ENCODE measurements around the gene CERS3. TPM values are rescaled to one million over a fixed set of nuclear protein-coding genes. Genes with fewer than 3 reads are reported as not detected.

CERS3 gene
- total RNA-seq, 2 experiments from 2014 or later = 0.33 to 0.43 TPM

DNA sequence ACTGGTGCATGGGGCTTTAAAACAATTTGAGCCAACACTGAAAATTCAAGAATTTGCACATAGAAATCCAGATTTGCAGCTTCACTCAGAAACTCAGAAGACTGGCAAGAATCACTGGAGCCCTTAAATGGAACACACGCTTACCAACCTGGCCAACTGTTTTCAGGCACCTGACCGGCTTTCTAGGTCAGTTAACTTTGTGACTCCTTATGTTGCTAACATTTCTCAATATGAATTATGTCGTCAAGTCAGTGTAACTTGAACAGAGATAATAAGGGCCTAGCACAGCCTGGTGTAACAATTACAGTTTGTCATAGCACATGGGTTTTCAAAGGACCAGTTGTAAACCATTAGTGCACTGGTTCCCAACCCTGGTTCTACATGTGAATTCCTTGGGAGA lies 6.8 kb downstream of the CERS3 start:
- Mint-ChIP-seq H3K4me1 (peaks cover 15% of the 10 kb centered on the region), H3K27me3 (no peaks in the 10 kb centered on the region), H3K27ac (no peak overlapping the region), H3K36me3 (ENCODE audit: low read depth) (no peaks in the 10 kb centered on the region), H3K4me3 (no peak overlapping the region), H3K9me3 (peaks cover 3% of the 10 kb centered on the region)
- DNase-seq = no peak
- ChIA-PET POLR2A (no interaction called here), CTCF (no interaction called here)

DNA sequence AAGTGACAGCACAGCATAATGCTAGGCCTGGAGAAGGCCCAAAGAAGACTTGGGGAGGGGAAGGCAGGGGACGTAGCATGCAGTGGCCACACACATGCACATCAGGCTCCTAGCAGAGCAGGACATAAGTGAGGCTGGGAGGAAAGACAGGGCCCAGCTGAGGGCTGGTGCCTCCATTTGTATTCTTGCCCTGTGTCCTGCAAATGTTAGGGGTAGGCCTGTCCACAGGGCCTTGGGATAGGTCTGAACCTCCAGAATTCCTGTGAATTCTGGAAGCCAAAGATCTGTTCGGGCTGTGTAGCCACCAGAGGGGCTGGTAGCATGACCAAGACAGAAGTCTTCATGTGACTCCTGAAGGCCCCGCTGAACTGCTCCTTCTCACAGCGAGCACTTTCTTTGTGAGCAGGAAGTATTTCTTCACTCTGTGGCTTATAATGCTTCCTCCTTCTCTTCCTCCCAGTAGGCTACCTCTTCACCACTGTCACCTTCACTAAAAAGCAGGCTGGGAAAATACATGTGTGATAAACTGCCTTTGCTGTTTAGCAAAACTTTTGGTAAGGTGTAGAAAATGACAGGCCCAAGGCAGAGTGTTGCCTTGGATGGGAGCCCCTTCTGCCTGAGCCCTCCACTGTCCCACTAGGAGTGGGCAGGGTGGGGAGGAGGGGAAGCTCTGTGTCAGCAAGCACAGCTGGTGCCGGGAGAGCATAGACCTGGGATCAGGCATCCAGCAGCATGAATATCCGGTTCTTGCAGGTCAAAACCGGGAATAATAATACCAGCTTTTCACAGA lies 8.4 kb downstream of the CERS3 start:
- CTCF ChIA-PET = no interaction called here
- Mint-ChIP-seq H3K36me3 (ENCODE audit: low read depth) (no peaks in the 10 kb centered on the region), H3K4me1 (peaks cover 15% of the 10 kb centered on the region), H3K27me3 (no peaks in the 10 kb centered on the region), H3K9me3 (peaks cover 3% of the 10 kb centered on the region), H3K27ac (peak overlapping the region; percentile 38), H3K4me3 (no peak overlapping the region)
- POLR2A ChIA-PET = no interaction called here
- DNase-seq = no peak

DNA sequence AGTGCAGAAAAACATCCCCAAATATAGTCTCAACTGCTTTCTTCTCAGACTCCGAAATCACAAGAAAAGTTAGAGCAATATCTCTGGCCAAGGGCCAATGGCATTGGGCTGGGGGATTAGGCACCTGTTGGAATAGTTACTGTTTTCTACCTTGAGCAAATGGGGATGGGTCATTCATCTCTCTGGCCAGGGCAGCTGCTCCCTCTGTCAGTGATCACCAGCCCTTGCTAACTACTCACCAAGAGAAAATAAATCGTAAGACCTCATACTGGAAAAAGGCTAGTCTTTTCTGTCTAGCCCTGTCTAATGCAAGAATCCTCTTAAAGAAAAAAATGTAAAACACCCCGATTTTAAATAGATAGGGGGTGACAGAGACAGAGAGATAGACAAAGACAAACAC lies 10.9 kb downstream of the CERS3 start:
- peaks cover 15% of the 10 kb centered on the region for H3K4me1 Mint-ChIP-seq
- no peak overlapping the region for H3K27ac Mint-ChIP-seq
- H3K27me3 Mint-ChIP-seq = no peaks in the 10 kb centered on the region
- ChIA-PET POLR2A (no interaction called here), CTCF (no interaction called here)
- no peak for DNase-seq
- no peaks in the 10 kb centered on the region for H3K36me3 Mint-ChIP-seq (ENCODE audit: low read depth)
- H3K9me3 Mint-ChIP-seq = peaks cover under 1% of the 10 kb centered on the region
- H3K4me3 Mint-ChIP-seq = no peak overlapping the region

DNA sequence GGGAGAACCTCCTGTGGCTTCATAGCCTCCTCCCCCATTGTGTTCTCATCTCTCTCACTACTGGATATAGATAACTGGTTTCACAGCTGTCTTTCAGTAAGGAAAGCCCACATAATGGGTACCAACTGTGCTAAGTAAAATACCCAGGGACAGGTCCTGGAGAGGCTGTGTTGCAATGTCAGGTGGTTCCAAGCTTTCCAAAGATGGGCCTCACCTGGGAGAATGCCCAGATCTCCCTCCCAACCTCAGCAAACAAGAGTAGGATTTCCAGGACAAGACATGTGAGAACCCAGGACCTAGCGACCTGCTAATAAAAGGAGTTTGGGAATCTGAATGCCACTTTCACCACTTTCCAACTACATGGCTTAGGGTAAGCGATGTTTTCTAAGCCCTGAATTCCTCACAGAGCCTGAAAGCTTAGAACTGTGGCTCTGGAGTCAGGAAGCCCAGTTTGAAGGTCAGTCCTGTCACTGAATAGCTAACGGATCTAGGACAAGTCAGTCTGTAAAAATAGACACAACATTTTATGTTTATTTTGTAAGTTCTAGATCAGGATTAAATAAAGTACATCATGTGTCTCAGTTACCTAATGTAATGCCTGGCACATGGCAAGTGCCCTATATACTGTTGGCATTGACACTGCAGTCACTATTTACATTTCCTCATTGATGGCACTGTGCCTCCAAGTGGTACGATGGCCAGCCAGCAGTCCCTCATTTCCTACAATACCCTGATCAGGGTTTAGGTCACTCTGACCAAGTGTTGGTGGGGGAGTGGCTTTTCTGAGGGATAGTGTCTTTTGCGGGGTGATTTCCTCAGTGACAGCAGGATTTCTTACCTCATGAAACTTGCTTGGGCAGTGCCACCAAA lies 11.9 kb downstream of the CERS3 start:
- no peak overlapping the region for H3K27ac Mint-ChIP-seq
- H3K36me3 Mint-ChIP-seq (ENCODE audit: low read depth) = no peaks in the 10 kb centered on the region
- H3K4me1 Mint-ChIP-seq = peaks cover 15% of the 10 kb centered on the region
- H3K27me3 Mint-ChIP-seq = no peaks in the 10 kb centered on the region
- CTCF ChIA-PET = interaction anchor here (0.9 kb wide), 1 partner anchor 56 kb away, joined by 3 read pairs; no protein-coding TSS in a partner anchor
- POLR2A ChIA-PET = no interaction called here
- no peak for DNase-seq
- H3K4me3 Mint-ChIP-seq = no peak overlapping the region
- no peaks in the 10 kb centered on the region for H3K9me3 Mint-ChIP-seq

DNA sequence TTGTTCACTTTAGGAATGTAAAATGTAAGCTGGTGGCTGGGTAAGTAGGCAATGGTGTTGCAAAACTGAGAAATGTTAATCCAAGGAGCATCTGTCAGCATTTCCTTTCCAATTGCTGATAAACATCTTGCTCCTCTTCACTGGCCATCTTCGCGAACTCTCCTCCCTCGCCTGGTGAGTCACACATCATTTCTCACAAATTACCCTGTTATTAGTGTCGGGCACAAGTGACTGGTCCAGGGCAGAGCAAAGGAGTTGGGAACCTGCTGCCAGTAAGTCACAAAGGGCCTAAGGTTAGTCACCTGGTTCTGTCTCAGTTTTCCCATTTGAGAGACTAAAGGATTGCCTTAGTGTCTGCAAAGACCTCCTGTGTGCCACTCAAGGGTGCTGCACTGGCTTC lies 13.0 kb downstream of the CERS3 start:
- Mint-ChIP-seq H3K9me3 (no peaks in the 10 kb centered on the region), H3K27ac (no peak overlapping the region), H3K4me1 (peaks cover 10% of the 10 kb centered on the region), H3K27me3 (no peaks in the 10 kb centered on the region), H3K4me3 (no peak overlapping the region), H3K36me3 (ENCODE audit: low read depth) (no peaks in the 10 kb centered on the region)
- DNase-seq = no peak
- POLR2A ChIA-PET = no interaction called here
- CTCF ChIA-PET = no interaction called here

DNA sequence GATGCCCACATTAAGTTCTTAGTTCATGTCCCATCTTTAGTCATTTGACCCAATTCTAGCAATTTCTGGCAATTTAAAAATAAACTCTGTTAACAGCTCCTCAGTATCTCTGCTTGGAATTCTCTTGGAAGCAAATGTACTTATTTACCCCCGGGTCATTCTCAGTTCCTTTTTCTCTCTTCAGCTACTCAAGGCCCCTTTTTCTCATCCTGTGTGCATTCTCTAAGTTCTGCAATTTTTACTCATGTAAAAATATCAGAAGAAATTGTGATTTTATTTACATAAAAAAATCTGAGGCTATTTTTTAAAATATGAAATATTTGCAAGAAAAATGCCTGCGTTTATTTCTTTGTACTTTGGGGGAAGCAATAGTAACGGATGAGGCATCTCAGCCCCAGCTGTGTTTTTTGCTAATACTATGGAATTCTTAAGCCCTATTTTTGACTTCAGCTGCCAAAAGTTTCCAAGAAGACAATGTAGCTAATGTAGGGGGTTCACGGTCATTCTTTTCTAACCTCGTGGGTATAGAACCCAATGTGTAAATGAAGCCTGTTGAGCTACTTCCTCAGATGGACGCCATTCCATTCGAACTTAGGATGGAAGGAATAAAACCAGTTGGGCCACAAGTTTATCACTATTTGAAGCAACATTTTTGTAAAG lies 20.0 kb downstream of the CERS3 start:
- DNase-seq = no peak
- peaks cover 8% of the 10 kb centered on the region for H3K27me3 Mint-ChIP-seq
- ChIA-PET CTCF (no interaction called here), POLR2A (no interaction called here)
- no peak overlapping the region for H3K27ac Mint-ChIP-seq
- H3K4me1 Mint-ChIP-seq = no peaks in the 10 kb centered on the region
- H3K9me3 Mint-ChIP-seq = no peaks in the 10 kb centered on the region
- no peak overlapping the region for H3K4me3 Mint-ChIP-seq
- no peaks in the 10 kb centered on the region for H3K36me3 Mint-ChIP-seq (ENCODE audit: low read depth)

DNA sequence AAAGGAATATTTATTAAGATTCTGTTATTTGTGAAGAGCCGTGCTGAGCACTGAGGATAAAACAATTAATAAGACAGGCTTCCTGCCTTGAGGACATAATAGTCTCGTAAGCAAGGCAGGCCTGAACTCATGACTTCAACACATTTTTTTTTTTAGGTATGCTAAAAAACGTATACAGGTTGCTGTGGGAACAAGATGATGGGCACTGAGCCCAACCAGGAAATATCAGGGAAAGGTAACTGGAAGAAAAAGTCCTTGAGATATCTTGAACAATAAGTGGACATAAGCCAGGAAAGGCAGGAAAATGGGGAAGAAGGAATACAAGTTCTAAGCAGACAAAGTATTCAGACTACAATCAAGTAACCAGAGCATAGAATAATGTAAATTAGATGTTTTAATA lies 26.1 kb downstream of the CERS3 start:
- H3K27me3 Mint-ChIP-seq = no peaks in the 10 kb centered on the region
- no peak overlapping the region for H3K27ac Mint-ChIP-seq
- no peak overlapping the region for H3K4me3 Mint-ChIP-seq
- DNase-seq = no peak
- ChIA-PET CTCF (no interaction called here), POLR2A (no interaction called here)
- H3K36me3 Mint-ChIP-seq (ENCODE audit: low read depth) = no peaks in the 10 kb centered on the region
- H3K4me1 Mint-ChIP-seq = no peaks in the 10 kb centered on the region
- H3K9me3 Mint-ChIP-seq = peaks cover 2% of the 10 kb centered on the region

DNA sequence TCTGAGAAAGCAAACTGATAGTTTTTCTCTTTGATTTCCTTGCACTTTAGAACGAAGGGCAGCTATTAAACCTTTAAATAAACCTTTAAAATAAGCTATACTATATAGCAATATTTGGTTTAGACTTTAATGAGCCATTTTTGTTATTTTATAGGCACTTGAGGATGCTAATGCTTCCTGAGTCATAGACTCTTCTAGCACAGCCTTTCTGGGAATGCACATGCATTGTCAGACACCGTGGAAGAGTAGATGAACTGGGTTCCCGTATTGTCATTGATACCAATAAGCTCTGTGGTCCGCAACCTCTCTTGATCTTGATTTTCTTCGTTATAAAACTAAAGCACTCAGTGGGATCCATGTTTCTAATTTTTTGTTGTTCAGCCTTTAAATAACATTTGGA lies 27.6 kb downstream of the CERS3 start:
- Mint-ChIP-seq H3K36me3 (ENCODE audit: low read depth) (no peaks in the 10 kb centered on the region), H3K9me3 (peaks cover 2% of the 10 kb centered on the region), H3K4me3 (no peak overlapping the region), H3K27me3 (no peaks in the 10 kb centered on the region), H3K4me1 (no peaks in the 10 kb centered on the region), H3K27ac (no peak overlapping the region)
- no peak for DNase-seq
- POLR2A ChIA-PET = no interaction called here
- CTCF ChIA-PET = no interaction called here

DNA sequence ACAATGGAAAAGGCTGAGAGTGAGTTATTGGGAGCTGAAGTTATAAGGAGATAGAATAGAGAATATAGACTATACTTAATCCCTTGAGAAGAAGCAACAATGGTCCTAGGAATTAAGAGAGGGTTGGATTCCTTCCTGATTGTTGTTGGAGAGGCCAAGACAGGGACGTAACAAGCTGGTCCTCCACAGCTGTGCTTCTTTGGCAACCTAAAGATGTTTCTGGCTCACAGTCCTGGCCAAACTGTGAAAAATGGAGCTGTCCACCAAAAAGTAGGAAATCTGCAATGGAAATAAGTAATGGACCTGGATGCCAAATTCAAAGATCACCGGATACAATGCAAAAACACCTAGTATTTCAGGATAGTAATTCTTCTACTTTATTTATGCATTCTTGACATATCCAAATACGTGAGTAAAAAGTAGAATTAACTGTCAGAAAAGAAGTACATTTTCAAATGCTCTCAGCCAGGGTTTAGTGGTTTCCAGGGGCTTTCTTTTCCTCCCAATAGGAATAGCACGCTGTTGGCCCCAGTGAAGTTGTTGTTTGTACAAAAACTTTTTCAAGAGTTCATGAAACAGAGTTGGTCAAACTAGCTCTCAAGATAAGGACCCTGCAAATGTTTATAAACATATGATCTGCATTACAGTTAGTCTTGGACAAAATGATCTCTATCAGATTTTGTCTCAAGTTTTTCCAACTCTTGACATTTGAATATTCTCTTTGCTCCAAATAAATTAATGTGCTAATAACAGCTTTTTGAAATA lies 28.3 kb downstream of the CERS3 start:
- no peak overlapping the region for H3K4me3 Mint-ChIP-seq
- ChIA-PET POLR2A (no interaction called here), CTCF (no interaction called here)

DNA sequence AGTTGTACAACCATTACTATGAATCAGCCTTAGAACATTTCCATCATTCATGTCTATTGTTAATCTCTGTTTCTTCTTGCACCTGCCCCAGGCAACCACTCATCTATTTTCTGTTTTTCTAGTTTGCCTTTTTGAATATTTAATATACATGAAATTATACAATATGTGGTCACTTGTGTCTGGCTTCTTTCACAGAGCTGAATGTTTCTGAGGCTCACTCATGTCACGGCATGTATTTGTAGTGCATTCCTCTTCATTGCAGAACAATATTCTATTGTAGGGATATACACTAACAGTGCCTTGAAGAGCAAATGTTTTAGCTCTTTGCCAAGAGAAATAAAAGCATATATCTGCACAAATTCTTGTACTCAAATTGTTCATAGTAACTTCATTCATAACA lies 32.9 kb downstream of the CERS3 start:
- Mint-ChIP-seq H3K9me3 (no peaks in the 10 kb centered on the region), H3K27me3 (no peaks in the 10 kb centered on the region), H3K36me3 (ENCODE audit: low read depth) (no peaks in the 10 kb centered on the region), H3K4me1 (peaks cover 3% of the 10 kb centered on the region), H3K4me3 (no peak overlapping the region), H3K27ac (no peak overlapping the region)
- no peak for DNase-seq
- ChIA-PET CTCF (interaction anchor here (0.7 kb wide), 1 partner anchor 146 kb away, joined by 3 read pairs; no protein-coding TSS in a partner anchor), POLR2A (no interaction called here)

More for the DNA sequence above, 28.3 kb downstream of the CERS3 start:
- DNase-seq = no peak
- Mint-ChIP-seq H3K4me1 (no peaks in the 10 kb centered on the region), H3K27ac (no peak overlapping the region), H3K9me3 (peaks cover 2% of the 10 kb centered on the region), H3K27me3 (no peaks in the 10 kb centered on the region), H3K36me3 (ENCODE audit: low read depth) (no peaks in the 10 kb centered on the region)

DNA sequence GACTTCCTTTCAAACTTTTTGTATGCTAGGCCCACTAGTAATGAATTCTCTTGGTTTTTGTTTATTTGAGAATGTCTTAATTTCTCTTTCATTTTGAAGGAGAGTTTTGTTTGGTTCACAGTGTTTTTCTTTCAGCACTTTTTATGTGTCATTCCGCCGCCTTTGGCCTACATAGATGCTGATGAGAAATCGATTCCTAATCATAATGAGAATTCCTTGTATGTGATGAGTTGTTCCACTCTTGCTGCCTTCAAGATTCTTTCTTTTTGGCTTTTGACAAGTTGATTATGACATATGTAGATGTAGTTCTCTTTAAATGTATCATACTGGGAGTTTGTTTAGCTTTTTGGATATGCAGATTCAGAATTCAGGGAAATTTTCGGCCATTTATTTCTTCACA lies 35.5 kb downstream of the CERS3 start:
- no peaks in the 10 kb centered on the region for H3K36me3 Mint-ChIP-seq (ENCODE audit: low read depth)
- no peak for DNase-seq
- no peak overlapping the region for H3K4me3 Mint-ChIP-seq

DNA sequence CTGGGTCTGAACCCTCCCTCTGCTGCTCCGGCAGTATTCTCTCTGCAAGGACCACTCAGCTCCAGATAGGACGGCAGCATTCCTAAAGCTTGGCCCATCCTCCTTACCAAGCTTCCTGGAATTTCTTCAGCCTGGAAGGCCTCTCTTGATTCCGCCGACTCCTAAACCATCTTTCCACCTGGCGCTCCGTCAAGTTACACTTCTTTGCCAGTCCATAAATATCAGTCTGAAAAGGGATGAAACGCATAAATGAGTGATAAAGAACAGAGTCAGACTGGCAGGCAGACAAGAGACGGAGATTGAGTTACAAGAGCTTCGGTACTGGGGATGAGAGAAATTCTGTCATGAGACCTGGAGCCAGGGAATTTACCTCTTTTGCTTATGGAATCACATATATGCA lies 44.3 kb downstream of the CERS3 start:
- Mint-ChIP-seq H3K27ac (no peak overlapping the region), H3K27me3 (no peaks in the 10 kb centered on the region), H3K9me3 (no peaks in the 10 kb centered on the region), H3K4me3 (no peak overlapping the region), H3K36me3 (ENCODE audit: low read depth) (no peaks in the 10 kb centered on the region), H3K4me1 (no peaks in the 10 kb centered on the region)
- POLR2A ChIA-PET = no interaction called here
- DNase-seq = no peak
- CTCF ChIA-PET = no interaction called here

More for the DNA sequence above, 35.5 kb downstream of the CERS3 start:
- Mint-ChIP-seq H3K4me1 (peaks cover 3% of the 10 kb centered on the region), H3K9me3 (no peaks in the 10 kb centered on the region), H3K27me3 (no peaks in the 10 kb centered on the region), H3K27ac (no peak overlapping the region)
- ChIA-PET POLR2A (no interaction called here), CTCF (no interaction called here)

DNA sequence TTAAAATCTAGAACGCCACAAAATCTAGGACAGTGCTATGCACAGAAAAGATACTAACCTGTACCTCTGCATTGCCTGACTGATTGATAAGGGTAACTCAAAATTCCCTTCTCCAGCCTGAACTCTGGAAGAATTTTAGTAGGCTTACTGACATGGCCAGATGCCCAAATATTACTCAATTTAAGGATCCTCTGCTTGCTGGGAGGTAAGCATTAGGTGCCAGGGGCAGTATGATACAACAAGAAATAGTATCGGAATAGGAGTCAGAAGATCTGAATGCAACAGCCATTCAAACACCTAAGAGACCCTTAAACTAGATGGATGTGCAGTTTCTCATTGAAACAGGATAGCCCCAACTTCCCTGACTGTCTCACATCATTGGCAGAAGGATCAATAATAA lies 45.4 kb downstream of the CERS3 start:
- Mint-ChIP-seq H3K27ac (no peak overlapping the region), H3K9me3 (peaks cover 9% of the 10 kb centered on the region), H3K36me3 (ENCODE audit: low read depth) (no peaks in the 10 kb centered on the region), H3K4me1 (no peaks in the 10 kb centered on the region), H3K27me3 (no peaks in the 10 kb centered on the region), H3K4me3 (no peak overlapping the region)
- ChIA-PET POLR2A (no interaction called here), CTCF (no interaction called here)
- DNase-seq = no peak

All from activated CD4-positive, alpha-beta memory T cell treated with anti-CD3 and anti-CD28 coated beads, Interleukin-2, amount 10 ng/mL, durations not matched to agents 7 days and 5 days (primary cell).